Activated naive CD4-positive, alpha-beta T cell treated with anti-CD3 and anti-CD28 coated beads for 36 hours (primary cell): ENCODE results near the gene CYB5R3. TPM values are rescaled to one million over a fixed set of nuclear protein-coding genes. Genes with fewer than 3 reads are reported as not detected.

Source experiments
- CTCF ChIA-PET: fragments of 350-600 bp; sonication (Branson Sonifier 250); formaldehyde crosslinking; loops from one replicate; lab custom pipeline; 2021; ENCODE audit warnings: antibody characterized with exemption; lab: Charles Lee
- DNase-seq: peaks from one replicate; pipeline ENCODE4 v3.0.0-alpha.2; 2020
- H3K27ac Mint-ChIP-seq: one replicate; pipeline ENCODE4 v1.8.0; 2021; ENCODE audit warnings: mild to moderate bottlenecking, mixed read lengths
- H3K27me3 Mint-ChIP-seq: one replicate; pipeline ENCODE4 v1.8.0; 2021; ENCODE audit warnings: low read depth, mixed read lengths
- H3K36me3 Mint-ChIP-seq: one replicate; pipeline ENCODE4 v1.8.0; 2021; ENCODE audit warnings: low read depth, mixed read lengths
- H3K4me1 Mint-ChIP-seq: one replicate; pipeline ENCODE4 v1.8.0; 2021; ENCODE audit warnings: low read depth, mixed read lengths
- H3K4me3 Mint-ChIP-seq: one replicate; pipeline ENCODE4 v1.8.0; 2021; ENCODE audit warnings: mild to moderate bottlenecking, moderate library complexity, mixed read lengths
- H3K9me3 Mint-ChIP-seq: one replicate; pipeline ENCODE4 v1.8.0; 2021; ENCODE audit warnings: mixed read lengths
- intact Hi-C: fragments of 100-400 bp; cut with micrococcal nuclease; formaldehyde crosslinking; loops from one replicate; pipeline ENCODE4 v1.15.1; 2023
- total RNA-seq, 2 experiments: library from RNA; stranded (reverse); gene quantifications; one replicate each; pipeline ENCODE4 v1.2.3, GENCODE V29; 2021

CYB5R3 gene
- total RNA-seq, 2 experiments from 2014 or later: 61.2 to 63.9 TPM

- Mint-ChIP-seq H3K4me1 (peaks cover 10% of the 10 kb centered on the region), H3K27me3 (no peaks in the 10 kb centered on the region), H3K27ac (no peak overlapping the region), H3K4me3 (no peak overlapping the region), H3K36me3 (peaks cover 3% of the 10 kb centered on the region), H3K9me3 (no peaks in the 10 kb centered on the region)
- DNase-seq: no peak
- intact Hi-C loops: no loop called here
- CTCF ChIA-PET: interaction anchor here (0.7 to 0.9 kb wide), 2 partner anchors 18 to 19 kb away, joined by 3 read pairs; no protein-coding TSS in a partner anchor
Measured at GRCh38 chr22:42639541-42640241, 9.5 kb downstream of the CYB5R3 start.

- H3K36me3 Mint-ChIP-seq: peaks cover 3% of the 10 kb centered on the region
- H3K27me3 Mint-ChIP-seq: no peaks in the 10 kb centered on the region
- CTCF ChIA-PET: interaction anchor here (0.6 to 1.8 kb wide), 3 partner anchors 10 to 171 kb away, joined by 3 to 9 read pairs (median 4); no protein-coding TSS in a partner anchor
- no peak for DNase-seq
- no peak overlapping the region for H3K27ac Mint-ChIP-seq
- H3K9me3 Mint-ChIP-seq: no peaks in the 10 kb centered on the region
- no peak overlapping the region for H3K4me3 Mint-ChIP-seq
- intact Hi-C loops: no loop called here
- peaks cover 3% of the 10 kb centered on the region for H3K4me1 Mint-ChIP-seq
Measured at GRCh38 chr22:42637555-42637954, 11.6 kb downstream of the CYB5R3 start.

DNA sequence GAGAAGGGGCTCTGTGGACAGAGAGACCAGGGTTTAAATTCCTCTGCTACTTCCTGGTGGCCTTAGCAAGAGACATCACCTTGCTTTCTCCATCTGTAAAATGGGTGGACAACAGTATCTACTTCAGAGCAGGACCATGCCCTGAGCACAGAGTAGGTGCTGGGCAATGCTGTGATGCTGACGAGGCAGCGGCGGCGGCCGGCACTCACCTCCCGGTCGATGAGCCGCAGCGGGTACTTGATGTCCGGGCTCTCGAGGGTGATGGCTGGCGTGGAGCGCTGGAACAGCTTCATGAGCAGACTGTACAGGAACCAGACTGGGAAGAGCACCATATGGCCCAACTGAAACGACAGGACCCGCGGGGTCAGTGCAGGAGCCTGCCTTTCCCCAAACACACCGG is 12.7 kb downstream of the CYB5R3 start:
- H3K4me1 Mint-ChIP-seq: peaks cover 3% of the 10 kb centered on the region
- CTCF ChIA-PET: interaction anchor here (1.8 kb wide), 1 partner anchor 15 kb away, joined by 9 read pairs; no protein-coding TSS in a partner anchor
- no peak overlapping the region for H3K27ac Mint-ChIP-seq
- no peaks in the 10 kb centered on the region for H3K27me3 Mint-ChIP-seq
- H3K9me3 Mint-ChIP-seq: no peaks in the 10 kb centered on the region
- no peak for DNase-seq
- intact Hi-C loops: no loop called here
- no peak overlapping the region for H3K4me3 Mint-ChIP-seq
- peaks cover 5% of the 10 kb centered on the region for H3K36me3 Mint-ChIP-seq

DNA sequence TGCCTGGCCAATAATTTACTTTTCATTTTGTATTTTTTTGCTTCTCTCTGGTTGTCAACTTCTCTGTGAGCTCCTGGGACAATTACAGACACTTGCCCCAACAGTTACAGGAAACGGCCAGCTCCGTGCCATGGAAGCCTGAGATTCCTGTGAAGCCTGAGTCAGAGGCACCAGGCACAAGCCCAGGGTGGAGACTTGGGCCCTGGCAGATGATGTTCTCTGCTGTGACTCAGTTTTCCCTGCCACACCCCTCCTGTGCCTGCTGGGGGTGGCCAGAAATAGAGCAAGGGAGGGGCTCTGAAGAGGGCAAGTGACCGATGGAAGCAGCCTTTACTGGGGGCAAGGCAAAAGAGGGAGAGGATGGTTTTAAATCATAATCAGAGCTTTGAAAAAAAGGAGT is 13.7 kb downstream of the CYB5R3 start:
- CTCF ChIA-PET: no interaction called here
- Mint-ChIP-seq H3K27me3 (no peaks in the 10 kb centered on the region), H3K9me3 (no peaks in the 10 kb centered on the region), H3K4me3 (no peak overlapping the region), H3K27ac (no peak overlapping the region), H3K36me3 (peaks cover 5% of the 10 kb centered on the region), H3K4me1 (peaks cover 3% of the 10 kb centered on the region)
- intact Hi-C loops: no loop called here
- no peak for DNase-seq

DNA sequence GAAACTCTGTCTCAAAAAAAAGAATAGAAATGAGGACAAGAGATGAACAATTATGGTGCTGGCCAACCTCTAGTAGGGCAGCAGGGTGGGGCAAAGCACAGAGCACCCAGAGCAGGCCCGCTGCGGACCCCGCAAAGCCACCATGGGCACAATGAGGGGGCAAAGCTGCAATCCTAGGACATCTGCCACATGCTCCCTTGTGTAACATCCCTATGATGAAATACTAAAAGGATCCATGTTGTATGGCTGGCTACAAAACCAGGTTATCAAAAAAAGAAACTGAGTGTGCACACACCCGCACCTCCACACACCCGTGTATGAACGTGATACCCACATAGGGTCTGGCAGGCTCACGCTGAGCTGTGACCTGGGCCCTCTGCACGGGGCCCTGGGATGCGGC is 16.2 kb downstream of the CYB5R3 start:
- intact Hi-C loops: no loop called here
- CTCF ChIA-PET: interaction anchor here (0.9 kb wide), 1 partner anchor 12 kb away, joined by 3 read pairs; no protein-coding TSS in a partner anchor
- no peak for DNase-seq
- no peak overlapping the region for H3K27ac Mint-ChIP-seq
- peaks cover 5% of the 10 kb centered on the region for H3K36me3 Mint-ChIP-seq
- H3K4me1 Mint-ChIP-seq: peaks cover 3% of the 10 kb centered on the region
- H3K27me3 Mint-ChIP-seq: no peaks in the 10 kb centered on the region
- H3K9me3 Mint-ChIP-seq: no peaks in the 10 kb centered on the region
- no peak overlapping the region for H3K4me3 Mint-ChIP-seq

- CTCF ChIA-PET: no interaction called here
- intact Hi-C loops: no loop called here
- H3K36me3 Mint-ChIP-seq: peaks cover 5% of the 10 kb centered on the region
- H3K9me3 Mint-ChIP-seq: no peaks in the 10 kb centered on the region
- no peak overlapping the region for H3K27ac Mint-ChIP-seq
- H3K4me3 Mint-ChIP-seq: no peak overlapping the region
- DNase-seq: no peak
- no peaks in the 10 kb centered on the region for H3K27me3 Mint-ChIP-seq
- peaks cover 3% of the 10 kb centered on the region for H3K4me1 Mint-ChIP-seq
Measured at GRCh38 chr22:42632096-42632495, 17.1 kb downstream of the CYB5R3 start.

DNA sequence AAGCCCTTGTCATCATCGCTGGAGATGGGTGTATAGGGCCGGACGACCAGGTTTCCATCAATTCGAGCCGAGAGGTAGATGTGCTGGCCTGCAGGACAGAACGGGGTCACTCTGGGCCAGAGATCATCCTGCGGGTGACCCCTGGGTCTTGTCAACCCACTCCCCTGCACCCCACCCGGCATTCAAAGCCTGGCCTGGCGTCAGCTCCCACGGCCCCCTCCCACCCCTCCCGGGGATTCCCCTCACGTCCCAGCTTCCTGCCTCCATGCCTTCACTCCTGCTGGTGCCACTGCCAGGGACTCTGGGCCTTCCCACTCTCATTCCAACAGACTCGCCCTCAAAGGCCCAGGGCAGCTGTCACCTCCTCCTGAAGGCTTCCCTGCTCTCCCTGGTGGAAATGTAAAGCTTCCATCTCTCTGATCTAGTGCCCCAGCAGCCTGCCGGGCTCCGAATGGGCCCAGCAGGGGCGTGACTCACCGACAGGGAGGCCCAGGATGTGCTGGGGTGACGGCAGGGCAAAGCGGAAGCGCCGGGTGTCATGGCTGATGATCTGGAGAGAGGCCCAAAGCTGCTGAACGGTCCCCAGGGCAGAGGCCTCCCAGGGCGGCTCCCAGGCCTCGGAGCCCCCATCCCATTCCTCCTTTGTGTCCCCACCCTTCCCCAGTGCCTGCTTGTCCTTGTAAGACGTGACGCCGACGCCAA is 18.1 kb downstream of the CYB5R3 start:
- peaks cover 7% of the 10 kb centered on the region for H3K36me3 Mint-ChIP-seq
- intact Hi-C loops: no loop called here
- peaks cover 3% of the 10 kb centered on the region for H3K4me1 Mint-ChIP-seq
- no peaks in the 10 kb centered on the region for H3K9me3 Mint-ChIP-seq
- CTCF ChIA-PET: no interaction called here
- no peak for DNase-seq
- no peak overlapping the region for H3K27ac Mint-ChIP-seq
- no peaks in the 10 kb centered on the region for H3K27me3 Mint-ChIP-seq
- H3K4me3 Mint-ChIP-seq: no peak overlapping the region

GRCh38 chr22:42630211-42630610 is 19.0 kb downstream of the CYB5R3 start:
- Mint-ChIP-seq H3K4me1 (no peaks in the 10 kb centered on the region), H3K4me3 (no peak overlapping the region), H3K9me3 (no peaks in the 10 kb centered on the region), H3K36me3 (peaks cover 4% of the 10 kb centered on the region), H3K27me3 (no peaks in the 10 kb centered on the region), H3K27ac (no peak overlapping the region)
- CTCF ChIA-PET: no interaction called here
- intact Hi-C loops: no loop called here
- no peak for DNase-seq

- Mint-ChIP-seq H3K36me3 (peaks cover 4% of the 10 kb centered on the region), H3K27ac (no peak overlapping the region), H3K9me3 (no peaks in the 10 kb centered on the region), H3K4me3 (no peak overlapping the region), H3K4me1 (no peaks in the 10 kb centered on the region), H3K27me3 (no peaks in the 10 kb centered on the region)
- CTCF ChIA-PET: interaction anchor here (0.8 kb wide), 1 partner anchor 9 kb away, joined by 3 read pairs; no protein-coding TSS in a partner anchor
- DNase-seq: no peak
- intact Hi-C loops: no loop called here
Measured at GRCh38 chr22:42627981-42628380, 21.2 kb downstream of the CYB5R3 start.

- no peaks in the 10 kb centered on the region for H3K27me3 Mint-ChIP-seq
- H3K9me3 Mint-ChIP-seq: no peaks in the 10 kb centered on the region
- H3K36me3 Mint-ChIP-seq: peaks cover 3% of the 10 kb centered on the region
- intact Hi-C loops: no loop called here
- CTCF ChIA-PET: interaction anchor here (0.8 kb wide), 1 partner anchor 10 kb away, joined by 3 read pairs; no protein-coding TSS in a partner anchor
- no peak for DNase-seq
- H3K27ac Mint-ChIP-seq: no peak overlapping the region
- no peak overlapping the region for H3K4me3 Mint-ChIP-seq
- no peaks in the 10 kb centered on the region for H3K4me1 Mint-ChIP-seq
Measured at GRCh38 chr22:42626951-42627625, 22.1 kb downstream of the CYB5R3 start.

DNA sequence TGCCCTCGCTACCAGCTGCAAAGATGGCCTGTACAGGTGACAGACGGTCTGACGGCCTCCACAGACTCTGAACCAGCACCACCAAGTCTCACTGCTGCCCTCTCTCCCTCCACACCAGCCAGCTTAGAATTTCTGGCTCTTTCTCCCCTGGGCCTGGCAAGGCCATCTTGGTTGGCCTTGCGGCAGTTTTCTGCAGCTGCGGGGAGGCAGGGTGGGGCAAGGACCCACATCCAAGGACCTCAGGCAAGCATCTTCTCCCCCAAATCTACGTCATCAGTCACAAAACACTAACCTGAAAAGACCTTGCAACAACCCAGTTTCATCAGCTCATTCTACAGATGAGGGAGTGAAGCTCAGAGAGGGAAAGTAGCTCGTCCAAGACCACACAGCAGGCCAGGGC is 22.8 kb downstream of the CYB5R3 start:
- no peak overlapping the region for H3K4me3 Mint-ChIP-seq
- H3K9me3 Mint-ChIP-seq: no peaks in the 10 kb centered on the region
- peaks cover 1% of the 10 kb centered on the region for H3K4me1 Mint-ChIP-seq
- H3K27ac Mint-ChIP-seq: no peak overlapping the region
- CTCF ChIA-PET: no interaction called here
- H3K27me3 Mint-ChIP-seq: no peaks in the 10 kb centered on the region
- intact Hi-C loops: no loop called here
- H3K36me3 Mint-ChIP-seq: peaks cover 3% of the 10 kb centered on the region
- DNase-seq: no peak

DNA sequence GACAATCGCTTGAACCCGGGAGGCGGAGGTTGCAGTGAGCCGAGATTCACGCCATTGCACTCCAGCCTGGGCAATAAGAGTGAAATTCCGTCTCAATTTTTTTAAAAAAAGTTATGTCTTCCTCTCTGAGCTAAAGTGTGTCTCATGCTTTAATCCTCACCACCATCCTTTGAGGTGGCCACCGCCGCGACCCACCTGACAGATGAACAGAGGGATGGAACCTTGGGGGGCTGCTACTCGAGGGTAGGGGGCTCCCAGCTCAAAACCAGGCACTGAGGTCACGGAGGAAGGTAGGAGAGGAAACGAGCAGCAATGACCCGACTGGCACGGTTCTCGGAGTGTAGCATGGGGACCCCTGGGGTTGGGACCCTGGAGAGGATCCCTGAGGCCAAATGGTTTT is 23.8 kb downstream of the CYB5R3 start:
- CTCF ChIA-PET: no interaction called here
- H3K4me3 Mint-ChIP-seq: no peak overlapping the region
- no peak overlapping the region for H3K27ac Mint-ChIP-seq
- no peaks in the 10 kb centered on the region for H3K27me3 Mint-ChIP-seq
- intact Hi-C loops: no loop called here
- peaks cover 3% of the 10 kb centered on the region for H3K4me1 Mint-ChIP-seq
- peaks cover 3% of the 10 kb centered on the region for H3K36me3 Mint-ChIP-seq
- H3K9me3 Mint-ChIP-seq: no peaks in the 10 kb centered on the region
- no peak for DNase-seq
